Thoracic aorta (tissue), 2 donors: ENCODE data around the gene HDAC4. TPM values are rescaled to one million over a fixed set of nuclear protein-coding genes. Genes with fewer than 3 reads are reported as not detected.

Source experiments
- ATAC-seq: fragments of 150-250 bp; one replicate; pipeline ENCODE4 v1.8.0; 2017; ENCODE audit warnings: low read depth; ENCODE audit not compliant: insufficient number of reproducible peaks, low FRiP score
- DNase-seq: peaks from one replicate; pipeline ENCODE4 v3.0.0-alpha.2; 2020; ENCODE audit warnings: low spot score
- H3K27ac ChIP-seq, 2 donors: fragments of 200-600 bp; sonication (generic); 1 replicate in 1 of 2; 2 replicates in 1 of 2; pipeline ENCODE4 v1.5.1; 2016; ENCODE audit warnings: mild to moderate bottlenecking in 2 of 2, moderate library complexity in 2 of 2
- H3K27me3 ChIP-seq: fragments of 200-600 bp; sonication (generic); replicated peaks from 2 replicates; pipeline ENCODE4 v1.6.0; 2016; ENCODE audit warnings: mild to moderate bottlenecking; ENCODE audit not compliant: insufficient read depth
- H3K36me3 ChIP-seq: fragments of 200-600 bp; sonication (generic); one replicate; pipeline ENCODE4 v1.5.1; 2016
- H3K4me1 ChIP-seq, 2 donors: fragments of 200-600 bp; sonication (generic); 1 replicate in 1 of 2; 2 replicates in 1 of 2; pipeline versions ENCODE4 v1.5.1 to v1.6.0; 2016; ENCODE audit warnings: low read depth in 2 of 2, mild to moderate bottlenecking in 1 of 2; ENCODE audit not compliant: control insufficient read depth in 1 of 2
- H3K4me3 ChIP-seq: fragments of 200-600 bp; sonication (generic); 2 replicates; pipeline ENCODE4 v1.5.1; 2016; ENCODE audit warnings: mild to moderate bottlenecking
- H3K9me3 ChIP-seq: fragments of 200-600 bp; sonication (generic); 2 replicates; pipeline ENCODE4 v1.5.1; 2016
- total RNA-seq, 2 donors: library from RNA; depleted of rRNA; stranded (reverse); fragments of >200 nt; gene quantifications; one replicate each; pipeline versions ENCODE4 v1.1.0 to v1.2.3, GENCODE V29; 2016
- TF ChIP-seq, protein P1 (sequence below): fragments of 200-600 bp; sonication (generic); IDR thresholded peaks from one replicate; pipeline ENCODE4 v1.5.1; 2019; ENCODE audit warnings: antibody characterized with exemption

Gene HDAC4
- total RNA-seq, 2 donors from 2014 or later: 79.2 to 163 TPM

- DNase-seq (no peak), ATAC-seq (no peak)
- TF ChIP-seq, protein P1, sequence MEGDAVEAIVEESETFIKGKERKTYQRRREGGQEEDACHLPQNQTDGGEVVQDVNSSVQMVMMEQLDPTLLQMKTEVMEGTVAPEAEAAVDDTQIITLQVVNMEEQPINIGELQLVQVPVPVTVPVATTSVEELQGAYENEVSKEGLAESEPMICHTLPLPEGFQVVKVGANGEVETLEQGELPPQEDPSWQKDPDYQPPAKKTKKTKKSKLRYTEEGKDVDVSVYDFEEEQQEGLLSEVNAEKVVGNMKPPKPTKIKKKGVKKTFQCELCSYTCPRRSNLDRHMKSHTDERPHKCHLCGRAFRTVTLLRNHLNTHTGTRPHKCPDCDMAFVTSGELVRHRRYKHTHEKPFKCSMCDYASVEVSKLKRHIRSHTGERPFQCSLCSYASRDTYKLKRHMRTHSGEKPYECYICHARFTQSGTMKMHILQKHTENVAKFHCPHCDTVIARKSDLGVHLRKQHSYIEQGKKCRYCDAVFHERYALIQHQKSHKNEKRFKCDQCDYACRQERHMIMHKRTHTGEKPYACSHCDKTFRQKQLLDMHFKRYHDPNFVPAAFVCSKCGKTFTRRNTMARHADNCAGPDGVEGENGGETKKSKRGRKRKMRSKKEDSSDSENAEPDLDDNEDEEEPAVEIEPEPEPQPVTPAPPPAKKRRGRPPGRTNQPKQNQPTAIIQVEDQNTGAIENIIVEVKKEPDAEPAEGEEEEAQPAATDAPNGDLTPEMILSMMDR: no peak
- Histone ChIP-seq H3K4me1 (peaks cover 14 to 31% of the 10 kb centered on the region in 2 donors), H3K27ac (no peak overlapping the region), H3K9me3 (no peaks in the 10 kb centered on the region), H3K27me3 (no peaks in the 10 kb centered on the region), H3K36me3 (no peaks in the 10 kb centered on the region), H3K4me3 (no peak overlapping the region)
Measured at GRCh38 chr2:239324456-239324855, 76.4 kb downstream of the HDAC4 start.

DNA sequence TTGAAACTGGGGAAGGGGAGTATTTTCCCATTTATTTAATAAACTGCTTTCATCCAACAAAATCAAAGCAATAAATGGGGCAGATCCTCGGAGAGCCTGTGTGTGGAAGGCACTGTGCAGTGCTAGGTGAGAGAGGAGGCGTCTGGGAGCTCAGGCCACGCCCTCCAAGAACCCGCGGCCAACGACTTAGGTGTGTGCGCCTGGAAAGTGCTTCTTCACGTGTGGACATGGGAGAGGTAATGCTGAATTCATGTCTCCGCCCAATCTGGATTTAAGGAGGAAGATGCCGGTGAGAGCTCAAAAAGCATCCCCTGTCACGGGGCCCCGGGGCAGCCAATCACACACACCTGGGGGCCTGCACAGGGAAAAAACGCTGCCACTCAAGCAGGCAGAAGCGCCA, 77.4 kb downstream of the HDAC4 start:
- Histone ChIP-seq H3K9me3 (no peaks in the 10 kb centered on the region), H3K27ac (no peak overlapping the region), H3K4me3 (no peak overlapping the region), H3K36me3 (no peaks in the 10 kb centered on the region), H3K4me1 (peaks cover 4 to 21% of the 10 kb centered on the region in 2 donors), H3K27me3 (no peaks in the 10 kb centered on the region)
- ATAC-seq (no peak), DNase-seq (no peak)
- TF ChIP-seq, protein P1: no peak

GRCh38 chr2:239322416-239323086, 78.3 kb downstream of the HDAC4 start:
- TF ChIP-seq, protein P1: no peak
- Histone ChIP-seq H3K4me1 (peaks cover 2 to 18% of the 10 kb centered on the region in 2 donors), H3K4me3 (no peak overlapping the region), H3K27ac (no peak overlapping the region), H3K27me3 (no peaks in the 10 kb centered on the region), H3K9me3 (no peaks in the 10 kb centered on the region), H3K36me3 (no peaks in the 10 kb centered on the region)
- DNase-seq (no peak), ATAC-seq (no peak)

DNA sequence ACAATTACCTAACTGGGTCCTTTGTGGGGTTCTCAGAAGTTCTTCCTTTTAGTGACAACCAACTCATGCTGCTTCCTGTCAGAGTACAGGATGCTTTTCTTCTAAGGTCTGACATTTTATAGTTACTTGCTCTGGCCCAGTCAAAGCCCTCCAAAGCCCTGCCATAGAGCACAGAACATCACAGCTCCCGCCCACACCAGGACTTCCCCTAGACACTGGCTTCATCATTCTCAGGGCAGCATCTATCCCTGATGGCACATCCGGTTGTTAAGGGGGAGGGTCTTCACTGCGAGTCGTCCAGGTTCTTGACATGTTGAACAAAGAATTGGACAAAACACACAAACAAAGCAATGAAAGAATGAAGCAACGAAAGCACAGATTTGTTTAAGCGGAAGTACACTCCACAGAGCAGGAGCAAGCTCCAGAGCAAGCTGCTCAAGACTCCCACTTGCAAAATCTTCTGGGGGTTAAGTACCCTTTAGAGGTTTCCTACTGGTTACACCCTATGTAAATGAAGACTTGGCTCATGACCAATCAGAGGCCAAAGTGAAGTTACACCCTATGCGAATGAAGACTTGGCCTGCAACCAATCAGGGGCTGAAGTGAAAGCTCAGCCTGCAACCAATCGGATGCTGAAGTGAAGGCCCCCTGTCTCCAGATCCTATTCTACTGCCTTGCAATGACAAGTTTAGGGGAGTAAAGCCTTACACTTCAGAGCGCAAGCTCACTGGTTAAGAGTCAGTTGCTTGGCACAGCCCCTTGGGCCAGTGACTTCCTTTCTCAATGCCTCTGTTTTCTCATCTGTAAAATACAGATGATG, 79.0 kb downstream of the HDAC4 start:
- ATAC-seq (no peak), DNase-seq (no peak)
- Histone ChIP-seq H3K27ac (no peak overlapping the region), H3K27me3 (no peaks in the 10 kb centered on the region), H3K9me3 (no peaks in the 10 kb centered on the region), H3K4me3 (no peak overlapping the region), H3K36me3 (no peaks in the 10 kb centered on the region), H3K4me1 (peaks cover 6 to 18% of the 10 kb centered on the region in 2 donors)
- TF ChIP-seq, protein P1: no peak
